Measurements from ENCODE around the gene ARHGAP10. TPM values are rescaled to one million over a fixed set of nuclear protein-coding genes. Genes with fewer than 3 reads are reported as not detected.

The ARHGAP10 gene
- total and polyA plus RNA-seq, 2 donors (not counting 1 experiment from before 2014, with no cell fraction given), result 0.10 to 0.34 TPM

GRCh38 chr4:148030193-148030873, 298.4 kb downstream of the ARHGAP10 start:
- no peak overlapping the region for H3K27ac Mint-ChIP-seq
- peaks cover 0 to 5% (median 3%) of the 10 kb centered on the region in 3 donors for H3K9me3 ChIP-seq (ENCODE audit: control extremely low read depth in 1 of 3, control insufficient read depth in 2 of 3, insufficient read depth in 1 of 3, low read length in 2 of 3)
- ChIA-PET CTCF (interaction anchor here (0.7 kb wide), 2 partner anchors 487 to 1163 kb away, joined by 3 read pairs; no protein-coding TSS in a partner anchor), POLR2A (interaction anchor here (0.7 kb wide), 1 partner anchor 413 kb away, joined by 3 read pairs; no protein-coding TSS in a partner anchor)
- TF ChIP-seq CTCF (IDR thresholded peaks at IDR 0.05), result no peak
- no peak for TF ChIP-seq EZH2 (IDR thresholded peaks at IDR 0.05; ENCODE audit: borderline replicate concordance, insufficient read depth, low read depth, low read length, poor library complexity, severe bottlenecking)
- no peaks in the 10 kb centered on the region for H3K4me1 ChIP-seq (ENCODE audit: control insufficient read depth in 2 of 2, insufficient read depth in 2 of 2, low read length in 2 of 2)
- H3K79me2 ChIP-seq (ENCODE audit: control insufficient read depth, insufficient read depth, low read length), result no peaks in the 10 kb centered on the region
- WGBS (ENCODE audit: insufficient coverage), result no CpG with 5 or more reads among the region's 2 CpGs
- DNase-seq (no peak), ATAC-seq (ENCODE audit: low read depth) (no peak)
- no peaks in the 10 kb centered on the region for H3K4me1 Mint-ChIP-seq
- H3K4me3 ChIP-seq (ENCODE audit: control extremely low read depth in 1 of 5, extremely low read depth in 1 of 5, insufficient read depth in 1 of 5, low read depth in 2 of 5, low read length in 4 of 5), result no peak overlapping the region
- no peak overlapping the region for H3K27ac ChIP-seq (ENCODE audit: low read length in 2 of 2)
- no peak overlapping the region for H3K4me2 ChIP-seq (replicated peaks; ENCODE audit: low read depth, low read length, poor library complexity, severe bottlenecking)
- H3K4me3 Mint-ChIP-seq, result no peak overlapping the region
- intact Hi-C loops (cut with micrococcal nuclease), result no loop called here
- H3K27me3 ChIP-seq (replicated peaks in 1 of 4; ENCODE audit: control extremely low read depth in 1 of 4, control insufficient read depth in 3 of 4, insufficient read depth in 4 of 4, low read length in 3 of 4), result no peaks in the 10 kb centered on the region
- H3K36me3 ChIP-seq (replicated peaks in 1 of 2; ENCODE audit: control extremely low read depth in 1 of 2, control insufficient read depth in 1 of 2, extremely low read depth in 1 of 2, insufficient read depth in 2 of 2, low read length in 1 of 2), result no peaks in the 10 kb centered on the region
- H3K9ac ChIP-seq (ENCODE audit: low read length), result no peak overlapping the region
- no peak overlapping the region for H2AFZ ChIP-seq (ENCODE audit: insufficient read depth, low read depth, low read length, poor library complexity, severe bottlenecking)
- H3K9me3 Mint-ChIP-seq (ENCODE audit: insufficient read depth), result peaks cover 3% of the 10 kb centered on the region
- H4K20me1 ChIP-seq (ENCODE audit: control insufficient read depth, insufficient read depth, low read length, poor library complexity, severe bottlenecking), result no peaks in the 10 kb centered on the region
- no peaks in the 10 kb centered on the region for H3K27me3 Mint-ChIP-seq

GRCh38 chr4:148034813-148035212, 302.9 kb downstream of the ARHGAP10 start:
- H3K4me1 Mint-ChIP-seq, result no peaks in the 10 kb centered on the region
- Histone ChIP-seq H2AFZ (ENCODE audit: insufficient read depth, low read depth, low read length, poor library complexity, severe bottlenecking) (no peak overlapping the region), H3K27ac (ENCODE audit: low read length in 2 of 2) (no peak overlapping the region), H3K4me1 (ENCODE audit: control insufficient read depth in 2 of 2, insufficient read depth in 2 of 2, low read length in 2 of 2) (no peaks in the 10 kb centered on the region), H3K9me3 (ENCODE audit: control extremely low read depth in 1 of 3, control insufficient read depth in 2 of 3, insufficient read depth in 1 of 3, low read length in 2 of 3) (peaks cover 0 to under 1% (median 0%) of the 10 kb centered on the region in 3 donors), H3K9ac (ENCODE audit: low read length) (no peak overlapping the region), H3K4me2 (replicated peaks; ENCODE audit: low read depth, low read length, poor library complexity, severe bottlenecking) (no peak overlapping the region), H3K27me3 (replicated peaks in 1 of 4; ENCODE audit: control extremely low read depth in 1 of 4, control insufficient read depth in 3 of 4, insufficient read depth in 4 of 4, low read length in 3 of 4) (no peaks in the 10 kb centered on the region), H3K79me2 (ENCODE audit: control insufficient read depth, insufficient read depth, low read length) (no peaks in the 10 kb centered on the region), H3K4me3 (ENCODE audit: control extremely low read depth in 1 of 5, extremely low read depth in 1 of 5, insufficient read depth in 1 of 5, low read depth in 2 of 5, low read length in 4 of 5) (no peak overlapping the region), H3K36me3 (replicated peaks in 1 of 2; ENCODE audit: control extremely low read depth in 1 of 2, control insufficient read depth in 1 of 2, extremely low read depth in 1 of 2, insufficient read depth in 2 of 2, low read length in 1 of 2) (no peaks in the 10 kb centered on the region), H4K20me1 (ENCODE audit: control insufficient read depth, insufficient read depth, low read length, poor library complexity, severe bottlenecking) (no peaks in the 10 kb centered on the region)
- intact Hi-C loops (cut with micrococcal nuclease), result no loop called here
- no peak overlapping the region for H3K27ac Mint-ChIP-seq
- no peak overlapping the region for H3K4me3 Mint-ChIP-seq
- no peaks in the 10 kb centered on the region for H3K27me3 Mint-ChIP-seq
- no peak for DNase-seq
- no peak for TF ChIP-seq EZH2 (IDR thresholded peaks at IDR 0.05; ENCODE audit: borderline replicate concordance, insufficient read depth, low read depth, low read length, poor library complexity, severe bottlenecking)
- TF ChIP-seq CTCF (IDR thresholded peaks at IDR 0.05), result no peak
- H3K9me3 Mint-ChIP-seq (ENCODE audit: insufficient read depth), result no peaks in the 10 kb centered on the region
- ATAC-seq (ENCODE audit: low read depth), result no peak
- ChIA-PET POLR2A (no interaction called here), CTCF (no interaction called here)
- WGBS (ENCODE audit: insufficient coverage), result 50% methylated on average over 1 of the region's 1 CpG

Measured in B cell (primary cell).